ENCODE data around the gene SP140L. TPM values are rescaled to one million over a fixed set of nuclear protein-coding genes. Genes with fewer than 3 reads are reported as not detected.

Gene SP140L
- total RNA-seq, 1 donor from 2014 or later = 27.2 TPM

DNA sequence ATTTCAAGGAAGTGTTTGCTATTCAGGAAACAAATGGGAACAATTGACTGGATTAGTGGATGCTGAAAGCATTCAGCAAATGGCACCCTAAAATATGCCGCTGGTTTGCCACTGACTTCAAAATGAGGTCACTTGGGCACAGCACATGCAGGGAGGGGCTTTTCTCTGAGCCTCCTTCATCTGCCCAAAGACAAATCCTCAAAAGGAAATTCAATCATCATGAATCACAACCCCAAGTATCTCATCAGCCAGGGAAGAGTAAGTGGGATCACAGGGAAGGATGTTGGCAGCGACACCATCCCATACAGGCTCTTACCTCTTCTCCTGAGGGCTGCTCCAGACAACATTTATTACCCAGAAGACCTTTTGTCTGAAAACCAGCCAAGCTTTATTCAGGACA lies 14.4 kb upstream of the SP140L start:
- intact Hi-C loops (cut with DNase I) = no loop called here

DNA sequence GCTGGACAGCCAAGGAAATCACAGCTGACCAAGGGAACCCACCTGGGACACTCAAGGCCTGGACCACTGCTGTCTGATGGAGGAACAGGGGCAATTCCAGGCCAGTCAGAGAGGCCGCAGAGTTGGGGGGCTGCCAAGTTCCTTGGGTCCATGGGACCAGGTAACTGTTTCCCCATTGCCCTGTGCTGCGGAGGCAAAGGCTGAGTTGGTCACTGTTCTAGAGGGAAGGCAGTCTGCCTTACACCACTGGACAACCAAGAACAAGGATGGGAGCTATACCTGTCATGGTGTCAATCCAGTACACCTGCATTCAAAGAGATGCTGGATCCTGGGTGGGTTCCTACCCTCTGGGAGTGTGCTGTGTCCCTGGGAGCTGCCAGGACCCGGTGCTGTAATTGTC lies 9.6 kb upstream of the SP140L start:
- no peak for ATAC-seq

More for the DNA sequence above, 14.4 kb upstream of the SP140L start:
- H3K27me3 ChIP-seq = no peaks in the 10 kb centered on the region
- no peak overlapping the region for H3K4me3 ChIP-seq
- TF ChIP-seq, protein P1, sequence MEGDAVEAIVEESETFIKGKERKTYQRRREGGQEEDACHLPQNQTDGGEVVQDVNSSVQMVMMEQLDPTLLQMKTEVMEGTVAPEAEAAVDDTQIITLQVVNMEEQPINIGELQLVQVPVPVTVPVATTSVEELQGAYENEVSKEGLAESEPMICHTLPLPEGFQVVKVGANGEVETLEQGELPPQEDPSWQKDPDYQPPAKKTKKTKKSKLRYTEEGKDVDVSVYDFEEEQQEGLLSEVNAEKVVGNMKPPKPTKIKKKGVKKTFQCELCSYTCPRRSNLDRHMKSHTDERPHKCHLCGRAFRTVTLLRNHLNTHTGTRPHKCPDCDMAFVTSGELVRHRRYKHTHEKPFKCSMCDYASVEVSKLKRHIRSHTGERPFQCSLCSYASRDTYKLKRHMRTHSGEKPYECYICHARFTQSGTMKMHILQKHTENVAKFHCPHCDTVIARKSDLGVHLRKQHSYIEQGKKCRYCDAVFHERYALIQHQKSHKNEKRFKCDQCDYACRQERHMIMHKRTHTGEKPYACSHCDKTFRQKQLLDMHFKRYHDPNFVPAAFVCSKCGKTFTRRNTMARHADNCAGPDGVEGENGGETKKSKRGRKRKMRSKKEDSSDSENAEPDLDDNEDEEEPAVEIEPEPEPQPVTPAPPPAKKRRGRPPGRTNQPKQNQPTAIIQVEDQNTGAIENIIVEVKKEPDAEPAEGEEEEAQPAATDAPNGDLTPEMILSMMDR (IDR thresholded peaks at IDR 0.05) = no peak
- ATAC-seq (no peak), DNase-seq (no peak)
- H3K9me3 ChIP-seq = no peaks in the 10 kb centered on the region
- H3K4me1 ChIP-seq = no peaks in the 10 kb centered on the region
- no peaks in the 10 kb centered on the region for H3K36me3 ChIP-seq
- no peak overlapping the region for H3K27ac ChIP-seq

DNA sequence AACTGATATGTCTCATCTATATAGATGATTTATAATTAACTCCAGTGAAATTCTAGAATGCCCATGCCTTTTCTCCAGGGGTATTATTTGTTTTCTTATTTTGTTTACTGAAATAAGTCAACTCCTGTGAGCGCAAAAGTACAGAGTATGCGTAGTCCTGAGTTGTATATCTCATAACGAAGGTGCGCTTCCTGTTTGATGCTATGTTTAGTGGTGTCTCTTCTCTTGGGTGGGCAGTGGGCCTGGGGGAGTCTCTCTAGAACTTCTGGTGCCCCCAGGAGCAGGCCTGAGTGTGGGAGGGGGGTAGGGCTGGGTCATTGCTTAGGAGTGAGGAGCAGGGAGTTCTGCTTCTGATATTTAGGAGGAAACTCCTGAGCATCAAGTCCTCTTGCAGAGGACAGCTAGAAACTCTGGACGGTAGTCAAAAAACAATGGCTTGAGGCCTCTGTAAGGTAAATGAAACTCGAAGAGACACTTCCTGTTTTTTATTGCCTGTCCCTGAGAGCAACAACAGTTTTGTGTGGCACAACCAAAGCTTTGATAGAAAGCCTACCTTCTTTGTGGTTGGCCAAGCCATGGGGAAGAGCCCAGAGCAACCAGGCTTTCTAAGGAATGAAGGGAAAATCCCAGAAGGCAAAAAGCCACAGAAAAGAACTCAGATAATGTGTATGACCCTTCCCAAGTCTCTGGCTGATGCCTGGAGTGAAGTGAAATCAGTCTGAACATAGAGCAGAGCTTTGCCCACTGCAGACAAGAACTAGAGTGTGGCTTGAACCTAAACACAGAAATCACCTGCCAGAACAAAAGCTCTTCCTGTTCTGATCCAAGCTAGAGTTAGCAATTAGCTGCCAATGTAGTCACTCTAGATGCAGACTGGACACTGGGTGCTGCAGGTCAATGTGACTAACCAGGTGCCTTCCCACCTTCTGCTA lies 8.5 kb upstream of the SP140L start:
- DNase-seq (no peak), ATAC-seq (no peak)
- H3K36me3 ChIP-seq = no peaks in the 10 kb centered on the region
- peaks cover 14% of the 10 kb centered on the region for H3K4me1 ChIP-seq
- no peak overlapping the region for H3K4me3 ChIP-seq
- H3K27me3 ChIP-seq = no peaks in the 10 kb centered on the region
- TF ChIP-seq, protein P1 (IDR thresholded peaks at IDR 0.05) = no peak
- no peaks in the 10 kb centered on the region for H3K9me3 ChIP-seq
- intact Hi-C loops (cut with DNase I) = no loop called here
- H3K27ac ChIP-seq = peak overlapping the region; percentile 14

More for the DNA sequence above, 9.6 kb upstream of the SP140L start:
- Histone ChIP-seq H3K9me3 (no peaks in the 10 kb centered on the region), H3K4me1 (peaks cover 14% of the 10 kb centered on the region), H3K27ac (no peak overlapping the region), H3K4me3 (no peak overlapping the region), H3K36me3 (no peaks in the 10 kb centered on the region), H3K27me3 (no peaks in the 10 kb centered on the region)
- TF ChIP-seq, protein P1 (IDR thresholded peaks at IDR 0.05) = no peak
- DNase-seq = no peak
- intact Hi-C loops (cut with DNase I) = no loop called here

DNA sequence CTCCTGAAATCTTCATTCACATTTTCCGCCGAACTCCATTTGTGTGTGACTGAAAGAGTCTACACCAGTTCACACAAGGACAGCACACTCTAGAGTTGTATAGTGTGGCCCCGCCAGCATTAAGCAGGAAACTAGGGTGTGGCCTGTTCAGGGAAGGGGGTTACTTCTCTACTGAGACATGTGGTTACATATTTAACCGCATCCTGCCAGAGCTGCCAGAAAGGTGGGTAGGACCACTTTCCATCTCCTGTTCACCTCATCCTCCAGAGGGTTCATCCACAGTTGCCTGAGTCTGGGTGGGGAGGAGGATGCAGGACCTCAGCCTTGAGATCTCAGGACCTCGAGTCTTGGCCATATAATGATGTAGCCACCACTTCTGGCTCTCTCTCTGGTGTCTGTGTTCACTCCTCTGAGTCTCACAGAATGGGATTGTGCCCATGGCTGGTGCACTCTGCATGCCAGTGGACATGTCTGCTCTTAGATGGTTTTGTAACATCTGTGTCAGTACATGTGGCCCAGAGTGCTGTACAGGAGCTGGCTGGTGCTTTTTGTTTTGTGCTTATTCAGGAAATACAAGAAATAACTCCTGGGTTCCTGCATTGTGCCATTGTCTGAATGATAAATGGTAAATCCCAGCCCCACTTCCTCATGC lies 7.7 kb upstream of the SP140L start:
- ATAC-seq = peak; percentile 65
- H3K4me3 ChIP-seq = no peak overlapping the region
- no peak for DNase-seq
- no peaks in the 10 kb centered on the region for H3K9me3 ChIP-seq
- H3K27ac ChIP-seq = peak overlapping the region; percentile 14
- intact Hi-C loops (cut with DNase I) = no loop called here
- H3K4me1 ChIP-seq = peaks cover 14% of the 10 kb centered on the region
- no peaks in the 10 kb centered on the region for H3K27me3 ChIP-seq
- TF ChIP-seq, protein P1 (IDR thresholded peaks at IDR 0.05) = no peak
- H3K36me3 ChIP-seq = no peaks in the 10 kb centered on the region

DNA sequence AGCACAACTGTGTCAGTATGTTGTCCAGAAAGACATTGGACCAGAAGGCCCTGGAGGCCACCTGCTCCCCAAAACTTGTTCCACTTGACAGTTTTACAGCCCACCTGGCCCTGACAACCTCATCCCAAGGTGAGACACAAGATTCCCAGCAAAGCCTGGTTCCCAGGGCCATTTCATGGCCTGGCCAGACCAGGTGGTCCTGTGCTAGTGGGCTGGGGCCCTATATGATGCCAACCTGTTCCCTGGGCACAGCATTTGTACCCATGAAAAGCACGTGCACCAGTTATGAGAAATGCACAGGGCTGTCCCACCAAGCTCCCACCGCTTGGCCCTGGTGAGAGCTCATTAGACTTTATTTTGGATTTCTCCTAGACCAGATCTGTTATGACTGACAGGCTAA lies 6.0 kb upstream of the SP140L start:
- H3K9me3 ChIP-seq = no peaks in the 10 kb centered on the region
- no peak overlapping the region for H3K4me3 ChIP-seq
- no peak for ATAC-seq
- H3K27ac ChIP-seq = no peak overlapping the region
- intact Hi-C loops (cut with DNase I) = no loop called here
- no peak for DNase-seq
- no peaks in the 10 kb centered on the region for H3K27me3 ChIP-seq
- no peaks in the 10 kb centered on the region for H3K36me3 ChIP-seq
- H3K4me1 ChIP-seq = peaks cover 14% of the 10 kb centered on the region
- TF ChIP-seq, protein P1 (IDR thresholded peaks at IDR 0.05) = no peak
